Measurements from ENCODE around the gene MISP.
A peak's percentile ranks its signal among the peaks of the same experiment; 100 is the strongest.

The MISP gene

DNA sequence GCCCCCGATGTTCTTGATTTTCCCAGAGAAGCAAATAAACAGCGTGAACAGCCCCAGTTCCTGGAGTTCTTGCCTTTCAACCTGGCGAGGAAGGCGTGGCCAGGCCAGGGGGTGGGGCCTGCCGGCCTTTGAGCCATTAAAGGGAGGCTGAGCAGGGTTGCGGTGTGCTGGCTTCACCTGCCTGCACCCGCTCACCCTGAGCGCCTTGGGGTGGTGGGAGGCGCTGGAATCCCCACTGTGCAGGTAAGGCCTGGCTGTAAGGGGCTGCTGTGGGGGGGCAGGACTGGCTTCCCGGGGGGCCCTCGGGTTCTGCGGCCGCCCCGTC lies 2.7 kb upstream of the MISP start:
- DNase-seq, result no peak

GRCh38 chr19:749811-750210 lies 1.1 kb upstream of the MISP start:
- DNase-seq, result no peak

- DNase-seq, result no peak
Measured at GRCh38 chr19:751501-752341, 809 bp downstream of the MISP start.

DNA sequence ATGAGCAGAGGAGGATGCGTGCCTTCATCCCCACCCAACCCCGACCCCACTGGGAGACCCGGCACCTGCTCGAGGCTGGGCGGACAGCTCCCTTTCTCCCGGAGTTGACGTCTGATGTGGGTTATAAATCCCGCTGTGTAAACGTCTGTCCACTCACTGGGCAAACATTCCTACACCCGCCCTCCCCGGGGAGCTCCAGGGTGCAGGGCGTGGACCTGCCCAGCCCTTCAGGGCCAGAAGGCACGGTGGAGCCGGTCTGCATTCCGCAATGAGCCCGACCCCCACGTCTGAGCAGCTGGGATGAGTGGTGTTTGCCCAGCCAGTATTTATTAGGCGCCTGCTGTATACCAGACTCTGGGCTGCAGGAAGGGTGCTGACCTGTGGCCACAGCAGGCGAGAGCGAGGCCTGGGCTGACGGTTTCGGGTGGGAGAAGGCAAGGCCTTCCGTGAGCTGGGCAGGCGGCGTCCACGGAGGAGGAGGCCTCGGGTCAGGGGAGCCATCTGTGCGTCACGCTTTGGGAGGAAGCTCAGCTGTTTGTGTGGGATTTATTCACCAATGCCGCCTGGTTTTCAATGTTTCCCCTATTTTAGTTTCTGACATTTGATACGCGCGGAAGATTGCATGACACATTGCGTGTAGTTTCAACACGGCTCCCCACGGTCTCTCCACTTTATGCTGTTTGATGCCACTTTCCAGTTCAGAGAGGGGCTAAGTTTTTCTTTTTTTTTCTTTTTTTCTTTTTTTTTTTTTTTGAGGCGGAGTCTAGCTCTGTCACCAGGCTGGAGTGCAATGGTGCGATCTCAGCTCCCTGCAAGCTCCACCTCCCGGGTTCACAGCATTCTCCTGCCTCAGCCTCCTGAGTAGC lies 2.0 kb downstream of the MISP start:
- DNase-seq, result no peak

GRCh38 chr19:754530-754929 lies 3.6 kb downstream of the MISP start:
- no peak for DNase-seq

GRCh38 chr19:755063-755462 lies 4.2 kb downstream of the MISP start:
- DNase-seq, result no peak

DNA sequence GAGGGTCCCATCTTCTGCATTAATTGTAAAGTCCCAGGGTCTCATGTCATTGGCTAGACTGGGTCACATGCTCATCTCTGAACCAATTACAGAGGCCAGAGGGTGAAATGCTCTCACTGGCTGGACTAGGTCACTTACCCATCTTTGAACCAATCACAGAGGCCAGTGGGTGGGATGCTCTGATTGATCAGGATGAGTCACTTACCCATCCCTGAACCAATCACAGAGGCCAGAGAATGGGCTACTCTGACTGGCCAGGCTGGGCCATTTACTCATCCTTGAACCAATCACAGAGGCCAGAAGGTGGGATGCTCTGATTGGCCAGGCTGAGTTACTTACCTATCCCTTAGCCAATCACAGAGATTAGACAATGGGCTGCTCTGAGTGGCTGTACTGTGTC lies 5.3 kb downstream of the MISP start:
- DNase-seq, result no peak

DNA sequence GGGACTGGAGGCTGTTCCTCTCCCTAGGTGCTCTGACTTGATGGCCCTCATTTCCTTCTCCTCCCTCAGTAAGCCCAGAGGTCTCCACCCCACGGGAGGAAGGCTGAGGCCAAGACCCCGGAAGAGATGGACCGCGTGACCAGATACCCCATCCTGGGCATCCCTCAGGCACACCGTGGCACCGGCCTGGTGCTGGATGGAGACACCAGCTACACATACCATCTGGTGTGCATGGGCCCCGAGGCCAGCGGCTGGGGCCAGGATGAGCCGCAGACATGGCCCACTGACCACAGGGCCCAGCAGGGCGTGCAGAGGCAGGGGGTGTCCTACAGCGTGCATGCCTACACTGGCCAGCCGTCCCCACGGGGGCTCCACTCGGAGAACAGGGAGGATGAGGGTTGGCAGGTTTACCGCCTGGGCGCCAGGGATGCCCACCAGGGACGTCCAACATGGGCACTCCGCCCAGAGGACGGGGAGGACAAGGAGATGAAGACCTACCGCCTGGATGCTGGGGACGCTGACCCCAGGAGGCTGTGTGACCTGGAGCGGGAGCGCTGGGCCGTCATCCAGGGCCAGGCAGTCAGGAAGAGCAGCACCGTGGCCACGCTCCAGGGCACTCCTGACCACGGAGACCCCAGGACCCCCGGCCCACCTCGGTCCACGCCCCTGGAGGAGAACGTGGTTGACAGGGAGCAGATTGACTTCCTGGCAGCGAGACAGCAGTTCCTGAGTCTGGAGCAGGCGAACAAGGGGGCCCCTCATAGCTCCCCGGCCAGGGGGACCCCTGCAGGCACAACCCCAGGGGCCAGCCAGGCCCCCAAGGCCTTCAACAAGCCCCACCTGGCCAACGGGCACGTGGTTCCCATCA lies 6.1 kb downstream of the MISP start:
- DNase-seq, result no peak

DNA sequence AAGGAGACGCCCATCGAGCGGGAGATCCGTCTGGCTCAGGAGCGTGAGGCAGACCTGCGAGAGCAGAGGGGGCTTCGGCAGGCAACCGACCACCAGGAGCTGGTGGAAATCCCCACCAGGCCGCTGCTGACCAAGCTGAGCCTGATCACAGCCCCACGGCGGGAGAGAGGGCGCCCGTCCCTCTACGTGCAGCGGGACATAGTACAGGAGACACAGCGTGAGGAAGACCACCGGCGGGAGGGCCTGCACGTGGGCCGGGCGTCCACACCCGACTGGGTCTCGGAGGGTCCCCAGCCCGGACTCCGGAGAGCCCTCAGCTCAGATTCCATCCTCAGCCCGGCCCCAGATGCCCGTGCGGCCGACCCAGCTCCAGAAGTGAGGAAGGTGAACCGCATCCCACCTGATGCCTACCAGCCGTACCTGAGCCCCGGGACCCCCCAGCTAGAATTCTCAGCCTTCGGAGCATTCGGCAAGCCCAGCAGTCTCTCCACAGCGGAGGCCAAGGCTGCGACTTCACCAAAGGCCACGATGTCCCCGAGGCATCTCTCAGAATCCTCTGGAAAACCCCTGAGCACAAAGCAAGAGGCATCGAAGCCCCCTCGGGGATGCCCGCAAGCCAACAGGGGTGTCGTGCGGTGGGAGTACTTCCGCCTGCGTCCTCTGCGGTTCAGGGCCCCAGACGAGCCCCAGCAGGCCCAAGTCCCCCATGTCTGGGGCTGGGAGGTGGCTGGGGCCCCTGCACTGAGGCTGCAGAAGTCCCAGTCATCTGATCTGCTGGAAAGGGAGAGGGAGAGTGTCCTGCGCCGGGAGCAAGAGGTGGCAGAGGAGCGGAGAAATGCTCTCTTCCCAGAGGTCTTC lies 7.1 kb downstream of the MISP start:
- DNase-seq, result no peak

DNA sequence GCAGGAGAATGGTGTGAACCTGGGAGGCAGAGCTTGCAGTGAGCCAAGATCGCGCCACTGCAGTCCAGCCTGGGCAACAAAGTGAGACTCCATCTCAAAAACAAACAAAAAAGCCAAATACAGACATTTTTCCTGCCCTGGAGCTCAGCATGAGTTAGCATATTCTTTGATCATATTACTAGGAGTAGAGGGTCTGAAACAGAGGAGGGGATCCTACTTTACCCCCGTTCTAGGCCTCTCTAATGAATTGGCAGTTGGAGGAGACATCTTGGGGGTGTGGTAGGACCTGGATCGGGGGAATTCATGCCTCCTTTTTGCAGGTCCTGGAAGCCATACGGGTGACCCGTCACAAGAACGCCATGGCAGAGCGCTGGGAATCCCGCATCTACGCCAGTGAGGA lies 12.3 kb downstream of the MISP start:
- no peak for DNase-seq

DNA sequence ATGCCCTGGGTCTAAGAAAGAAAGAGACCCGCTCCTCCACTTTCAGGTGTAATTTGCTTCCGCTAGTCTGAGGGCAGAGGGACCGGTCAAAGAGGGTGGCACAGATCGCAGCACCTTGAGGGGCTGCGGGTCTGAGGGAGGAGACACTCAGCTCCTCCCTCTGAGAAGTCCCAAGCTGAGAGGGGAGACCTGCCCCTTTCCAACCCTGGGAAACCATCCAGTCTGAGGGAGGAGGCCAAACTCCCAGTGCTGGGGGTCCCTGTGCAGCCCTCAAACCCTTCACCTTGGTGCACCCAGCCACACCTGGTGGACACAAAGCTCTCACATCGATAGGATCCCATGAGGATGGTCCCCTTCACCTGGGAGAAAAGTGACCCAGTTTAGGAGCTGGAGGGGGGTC lies 13.0 kb downstream of the MISP start:
- DNase-seq, result no peak

DNA sequence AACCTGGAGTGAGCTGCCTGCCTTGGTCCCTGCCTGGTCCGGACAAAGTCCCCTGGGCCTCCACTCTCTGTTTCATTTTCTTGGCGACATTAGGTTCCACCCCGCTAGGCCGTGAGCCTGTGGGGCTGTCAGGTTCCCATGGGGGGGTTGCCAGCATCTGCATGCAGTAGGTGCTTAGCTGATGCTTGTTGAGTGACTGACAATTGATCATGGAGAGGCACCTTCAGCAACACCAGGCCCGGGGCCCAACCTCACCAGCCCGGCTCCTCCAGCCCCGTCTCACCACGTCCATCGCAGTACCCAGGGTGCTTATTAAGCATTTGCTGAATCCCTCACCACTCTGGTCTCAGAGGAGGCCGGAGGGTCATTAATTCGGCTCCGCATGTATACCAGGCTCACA lies 13.4 kb downstream of the MISP start:
- DNase-seq, result no peak

- no peak for DNase-seq
Measured at GRCh38 chr19:765179-765738, 14.3 kb downstream of the MISP start.

DNA sequence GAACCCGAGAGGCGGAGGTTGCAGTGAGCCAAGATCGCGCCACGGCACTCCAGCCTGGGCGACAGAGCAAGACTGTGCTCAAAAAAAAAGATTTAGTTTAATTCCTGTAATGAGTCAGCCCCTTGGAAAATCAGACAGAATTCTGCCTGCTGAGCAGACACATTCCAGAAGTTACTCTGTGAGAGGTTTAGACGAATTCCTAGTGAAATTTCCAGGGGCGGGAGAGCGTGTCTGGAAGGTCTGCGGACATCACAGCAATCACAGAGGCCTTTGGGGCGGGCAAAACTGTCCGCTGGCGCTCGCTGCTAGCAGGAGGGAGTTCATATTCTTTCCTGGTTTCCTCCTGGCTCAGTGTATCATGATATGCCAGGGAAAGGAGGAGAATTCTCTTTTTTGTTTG lies 17.5 kb downstream of the MISP start:
- no peak for DNase-seq

- DNase-seq, result no peak
Measured at GRCh38 chr19:769616-770015, 18.7 kb downstream of the MISP start.

GRCh38 chr19:771332-771785 lies 20.4 kb downstream of the MISP start:
- peak; percentile 36 for DNase-seq

DNA sequence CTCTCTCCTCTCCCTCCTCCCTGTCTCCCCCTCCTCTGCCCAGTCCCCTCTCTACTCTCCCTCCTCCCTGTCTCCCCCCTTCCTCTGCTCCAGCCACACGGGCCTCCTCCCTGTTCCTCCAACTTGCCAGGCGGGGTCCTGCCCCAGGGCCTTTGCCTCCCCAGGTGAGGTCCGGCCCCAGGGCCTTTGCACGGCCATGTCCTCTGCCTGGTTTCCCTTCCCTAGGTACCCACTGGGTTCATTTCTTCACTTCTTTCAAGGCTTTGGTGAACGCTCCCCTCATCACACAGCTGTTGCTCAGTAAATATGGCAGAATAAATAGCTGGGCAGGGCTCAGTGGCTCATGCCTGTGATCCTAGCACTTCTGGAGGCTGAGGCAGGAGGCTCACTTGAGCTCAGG lies 21.2 kb downstream of the MISP start:
- DNase-seq, result no peak

GRCh38 chr19:772730-773436 lies 22.0 kb downstream of the MISP start:
- DNase-seq, result no peak

DNA sequence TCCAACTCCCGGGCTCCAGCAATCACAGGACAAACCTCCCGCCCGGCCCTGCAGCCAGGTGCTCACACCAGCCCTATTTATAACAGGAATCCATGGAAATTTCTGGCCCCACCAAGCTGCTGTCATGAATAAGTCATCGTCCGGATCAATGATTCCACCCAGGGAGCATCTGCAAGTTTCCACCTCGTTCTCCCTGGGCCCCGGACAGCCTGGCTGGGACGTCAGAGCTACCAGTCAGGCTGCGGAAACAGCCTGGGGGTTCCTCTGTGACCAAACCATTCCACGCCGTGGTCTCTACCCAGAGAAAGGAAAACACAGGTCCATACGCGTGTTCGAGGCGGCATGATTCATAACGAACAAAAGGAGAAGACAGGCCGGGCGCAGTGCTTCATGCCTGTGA lies 25.6 kb downstream of the MISP start:
- no peak for DNase-seq

GRCh38 chr19:778910-779653 lies 28.2 kb downstream of the MISP start:
- no peak for DNase-seq

DNA sequence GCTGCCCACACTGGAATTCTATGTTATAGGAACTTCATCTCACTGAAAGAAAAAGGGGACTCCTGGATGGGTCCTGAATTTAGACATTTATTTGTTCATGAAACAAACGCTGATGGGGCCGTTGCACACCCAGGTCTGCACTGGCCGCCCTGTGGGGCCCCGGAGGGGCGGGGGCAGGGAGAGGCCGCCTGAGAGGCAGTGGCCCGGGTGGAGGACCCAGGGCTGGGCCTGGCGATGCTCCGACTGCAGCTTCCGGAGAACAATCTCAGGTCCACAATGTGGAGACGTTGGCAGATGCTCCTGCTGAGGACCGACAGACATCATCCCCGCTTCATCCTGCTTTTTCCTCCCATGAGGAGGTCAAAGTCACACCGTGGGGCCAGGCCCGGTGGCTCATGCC lies 30.0 kb downstream of the MISP start:
- no peak for DNase-seq
